ENCODE data around the gene PRKG1. TPM values are rescaled to one million over a fixed set of nuclear protein-coding genes. Genes with fewer than 3 reads are reported as not detected.

Gene PRKG1
- total RNA-seq, 1 experiment from 2014 or later, result not detected

- no peaks in the 10 kb centered on the region for H3K36me3 ChIP-seq
- H3K9me3 ChIP-seq (replicated peaks), result no peaks in the 10 kb centered on the region
- H3K4me1 ChIP-seq (replicated peaks), result no peaks in the 10 kb centered on the region
- H3K27ac ChIP-seq, result no peak overlapping the region
- no peak for DNase-seq (ENCODE audit: low read depth in 1 of 2, low spot score in 2 of 2)
- no peaks in the 10 kb centered on the region for H3K27me3 ChIP-seq (replicated peaks)
- H3K4me3 ChIP-seq, result no peak overlapping the region
Measured at GRCh38 chr10:51215951-51216834, 141.9 kb downstream of the PRKG1 start.

GRCh38 chr10:51217505-51217904 is 143.2 kb downstream of the PRKG1 start:
- no peak overlapping the region for H3K27ac ChIP-seq
- H3K9me3 ChIP-seq (replicated peaks), result no peaks in the 10 kb centered on the region
- DNase-seq (ENCODE audit: low read depth in 1 of 2, low spot score in 2 of 2), result no peak
- no peaks in the 10 kb centered on the region for H3K4me1 ChIP-seq (replicated peaks)
- no peaks in the 10 kb centered on the region for H3K36me3 ChIP-seq
- H3K27me3 ChIP-seq (replicated peaks), result no peaks in the 10 kb centered on the region
- H3K4me3 ChIP-seq, result no peak overlapping the region

GRCh38 chr10:51224671-51225161 is 150.4 kb downstream of the PRKG1 start:
- Histone ChIP-seq H3K27me3 (replicated peaks) (no peaks in the 10 kb centered on the region), H3K4me3 (no peak overlapping the region), H3K27ac (no peak overlapping the region), H3K9me3 (replicated peaks) (no peaks in the 10 kb centered on the region), H3K36me3 (no peaks in the 10 kb centered on the region), H3K4me1 (replicated peaks) (no peaks in the 10 kb centered on the region)
- DNase-seq (ENCODE audit: low read depth in 1 of 2, low spot score in 2 of 2), result no peak

- no peaks in the 10 kb centered on the region for H3K27me3 ChIP-seq (replicated peaks)
- no peak overlapping the region for H3K27ac ChIP-seq
- H3K4me3 ChIP-seq, result no peak overlapping the region
- no peaks in the 10 kb centered on the region for H3K4me1 ChIP-seq (replicated peaks)
- H3K36me3 ChIP-seq, result no peaks in the 10 kb centered on the region
- no peaks in the 10 kb centered on the region for H3K9me3 ChIP-seq (replicated peaks)
- DNase-seq (ENCODE audit: low read depth in 1 of 2, low spot score in 2 of 2), result no peak
Measured at GRCh38 chr10:51227897-51228713, 153.8 kb downstream of the PRKG1 start.

GRCh38 chr10:51228714-51229100 is 154.4 kb downstream of the PRKG1 start:
- DNase-seq (ENCODE audit: low read depth in 1 of 2, low spot score in 2 of 2), result no peak
- no peak overlapping the region for H3K27ac ChIP-seq
- no peak overlapping the region for H3K4me3 ChIP-seq
- H3K27me3 ChIP-seq (replicated peaks), result no peaks in the 10 kb centered on the region
- H3K9me3 ChIP-seq (replicated peaks), result no peaks in the 10 kb centered on the region
- H3K4me1 ChIP-seq (replicated peaks), result no peaks in the 10 kb centered on the region
- H3K36me3 ChIP-seq, result no peaks in the 10 kb centered on the region

- no peaks in the 10 kb centered on the region for H3K36me3 ChIP-seq
- no peak overlapping the region for H3K4me3 ChIP-seq
- no peak overlapping the region for H3K27ac ChIP-seq
- H3K4me1 ChIP-seq (replicated peaks), result no peaks in the 10 kb centered on the region
- H3K9me3 ChIP-seq (replicated peaks), result no peaks in the 10 kb centered on the region
- no peaks in the 10 kb centered on the region for H3K27me3 ChIP-seq (replicated peaks)
- no peak for DNase-seq (ENCODE audit: low read depth in 1 of 2, low spot score in 2 of 2)
Measured at GRCh38 chr10:51230887-51231585, 156.7 kb downstream of the PRKG1 start.

- DNase-seq (ENCODE audit: low read depth in 1 of 2, low spot score in 2 of 2), result no peak
Measured at GRCh38 chr10:51231754-51232153, 157.5 kb downstream of the PRKG1 start.

GRCh38 chr10:51233337-51234100 is 159.2 kb downstream of the PRKG1 start:
- Histone ChIP-seq H3K27me3 (replicated peaks) (no peaks in the 10 kb centered on the region), H3K4me3 (no peak overlapping the region), H3K4me1 (replicated peaks) (no peaks in the 10 kb centered on the region), H3K9me3 (replicated peaks) (no peaks in the 10 kb centered on the region), H3K27ac (no peak overlapping the region), H3K36me3 (no peaks in the 10 kb centered on the region)
- DNase-seq (ENCODE audit: low read depth in 1 of 2, low spot score in 2 of 2), result no peak

More at GRCh38 chr10:51231754-51232153, 157.5 kb downstream of the PRKG1 start:
- Histone ChIP-seq H3K27ac (no peak overlapping the region), H3K9me3 (replicated peaks) (no peaks in the 10 kb centered on the region), H3K27me3 (replicated peaks) (no peaks in the 10 kb centered on the region), H3K4me3 (no peak overlapping the region), H3K4me1 (replicated peaks) (no peaks in the 10 kb centered on the region), H3K36me3 (no peaks in the 10 kb centered on the region)

GRCh38 chr10:51235865-51236264 is 161.6 kb downstream of the PRKG1 start:
- Histone ChIP-seq H3K27ac (no peak overlapping the region), H3K9me3 (replicated peaks) (no peaks in the 10 kb centered on the region), H3K4me1 (replicated peaks) (no peaks in the 10 kb centered on the region), H3K4me3 (no peak overlapping the region), H3K27me3 (replicated peaks) (no peaks in the 10 kb centered on the region), H3K36me3 (no peaks in the 10 kb centered on the region)
- no peak for DNase-seq (ENCODE audit: low read depth in 1 of 2, low spot score in 2 of 2)

GRCh38 chr10:51239006-51239405 is 164.7 kb downstream of the PRKG1 start:
- DNase-seq (ENCODE audit: low read depth in 1 of 2, low spot score in 2 of 2), result no peak
- no peaks in the 10 kb centered on the region for H3K36me3 ChIP-seq
- H3K27ac ChIP-seq, result no peak overlapping the region
- H3K27me3 ChIP-seq (replicated peaks), result no peaks in the 10 kb centered on the region
- H3K4me3 ChIP-seq, result no peak overlapping the region
- no peaks in the 10 kb centered on the region for H3K9me3 ChIP-seq (replicated peaks)
- H3K4me1 ChIP-seq (replicated peaks), result no peaks in the 10 kb centered on the region

- DNase-seq (ENCODE audit: low read depth in 1 of 2, low spot score in 2 of 2), result no peak
- H3K4me3 ChIP-seq, result no peak overlapping the region
- H3K36me3 ChIP-seq, result no peaks in the 10 kb centered on the region
- no peaks in the 10 kb centered on the region for H3K4me1 ChIP-seq (replicated peaks)
- no peak overlapping the region for H3K27ac ChIP-seq
- no peaks in the 10 kb centered on the region for H3K9me3 ChIP-seq (replicated peaks)
- H3K27me3 ChIP-seq (replicated peaks), result no peaks in the 10 kb centered on the region
Measured at GRCh38 chr10:51241461-51241860, 167.2 kb downstream of the PRKG1 start.

- Histone ChIP-seq H3K36me3 (no peaks in the 10 kb centered on the region), H3K9me3 (replicated peaks) (no peaks in the 10 kb centered on the region), H3K27ac (no peak overlapping the region), H3K27me3 (replicated peaks) (no peaks in the 10 kb centered on the region), H3K4me3 (no peak overlapping the region), H3K4me1 (replicated peaks) (no peaks in the 10 kb centered on the region)
- DNase-seq (ENCODE audit: low read depth in 1 of 2, low spot score in 2 of 2), result no peak
Measured at GRCh38 chr10:51242393-51242792, 168.1 kb downstream of the PRKG1 start.

- Histone ChIP-seq H3K4me1 (replicated peaks) (no peaks in the 10 kb centered on the region), H3K27me3 (replicated peaks) (no peaks in the 10 kb centered on the region), H3K4me3 (no peak overlapping the region), H3K36me3 (no peaks in the 10 kb centered on the region), H3K27ac (no peak overlapping the region), H3K9me3 (replicated peaks) (no peaks in the 10 kb centered on the region)
- no peak for DNase-seq (ENCODE audit: low read depth in 1 of 2, low spot score in 2 of 2)
Measured at GRCh38 chr10:51244309-51244708, 170.0 kb downstream of the PRKG1 start.
